Lower leg skin (tissue), 3 donors: ENCODE measurements around the gene PRIM2.
"Not testable (repeated sequence)": the region's sequence is repeated elsewhere in the genome, so short reads cannot be mapped to it uniquely, and the experiment has no call there.

Experiments
- CTCF ChIP-seq, 3 donors: fragments of 450-650 bp; IDR thresholded peaks; one replicate each; pipeline ENCODE4 v1.5.1; 2016; ENCODE audit warnings: antibody characterized with exemption in 3 of 3, mild to moderate bottlenecking in 3 of 3, moderate library complexity in 2 of 3
- POLR2A ChIP-seq, 2 donors: fragments of 450-650 bp; IDR thresholded peaks; one replicate each; pipeline ENCODE4 v1.6.1; 2016 to 2017; ENCODE audit warnings: antibody characterized with exemption in 2 of 2, mild to moderate bottlenecking in 1 of 2, moderate library complexity in 1 of 2

- not testable (repeated sequence) for TF ChIP-seq CTCF, POLR2A (IDR thresholded peaks at IDR 0.05)
Measured at GRCh38 chr6:57390818-57391217, 73.4 kb downstream of the PRIM2 start.
